Fibroblast of mammary gland (primary cell): ENCODE measurements around the gene B3GNT3.

Experiments used
- DNase-seq: peaks from one replicate; pipeline ENCODE4 v3.0.0-alpha.2; 2010; ENCODE audit warnings: low read depth
- H3K4me3 ChIP-seq: 2 replicates; pipeline ENCODE4 v1.5.1; 2011; ENCODE audit warnings: low read depth, mild to moderate bottlenecking, low read length, moderate library complexity; ENCODE audit not compliant: control insufficient read depth
- TF ChIP-seq, protein P1 (sequence below): conservative IDR thresholded peaks from 2 replicates; pipeline ENCODE4 v1.5.1; 2011; ENCODE audit warnings: low read depth, low read length, inconsistent platforms; ENCODE audit not compliant: control insufficient read depth, insufficient read depth

Gene B3GNT3

DNA sequence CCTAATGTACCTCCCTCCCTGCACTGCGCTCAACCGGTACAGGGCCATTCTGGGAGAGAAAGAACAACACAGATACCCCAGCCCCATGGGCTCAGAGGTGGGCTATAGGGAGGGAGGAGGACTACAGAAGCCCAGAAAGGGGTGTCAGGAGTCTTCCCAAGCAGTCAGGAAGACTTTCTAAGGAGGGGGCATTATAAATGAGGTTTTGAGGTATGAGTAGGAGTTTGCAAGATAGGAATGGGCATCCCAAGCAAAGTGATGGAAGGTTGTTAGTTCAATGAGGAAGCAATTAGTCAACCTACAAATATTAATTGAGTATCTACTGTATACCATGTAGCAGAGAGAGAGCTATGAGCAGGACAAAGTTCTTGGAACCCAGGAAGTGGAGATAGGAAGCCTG lies 6.3 kb upstream of the B3GNT3 start:
- no peak overlapping the region for H3K4me3 ChIP-seq
- DNase-seq = no peak
- TF ChIP-seq, protein P1, sequence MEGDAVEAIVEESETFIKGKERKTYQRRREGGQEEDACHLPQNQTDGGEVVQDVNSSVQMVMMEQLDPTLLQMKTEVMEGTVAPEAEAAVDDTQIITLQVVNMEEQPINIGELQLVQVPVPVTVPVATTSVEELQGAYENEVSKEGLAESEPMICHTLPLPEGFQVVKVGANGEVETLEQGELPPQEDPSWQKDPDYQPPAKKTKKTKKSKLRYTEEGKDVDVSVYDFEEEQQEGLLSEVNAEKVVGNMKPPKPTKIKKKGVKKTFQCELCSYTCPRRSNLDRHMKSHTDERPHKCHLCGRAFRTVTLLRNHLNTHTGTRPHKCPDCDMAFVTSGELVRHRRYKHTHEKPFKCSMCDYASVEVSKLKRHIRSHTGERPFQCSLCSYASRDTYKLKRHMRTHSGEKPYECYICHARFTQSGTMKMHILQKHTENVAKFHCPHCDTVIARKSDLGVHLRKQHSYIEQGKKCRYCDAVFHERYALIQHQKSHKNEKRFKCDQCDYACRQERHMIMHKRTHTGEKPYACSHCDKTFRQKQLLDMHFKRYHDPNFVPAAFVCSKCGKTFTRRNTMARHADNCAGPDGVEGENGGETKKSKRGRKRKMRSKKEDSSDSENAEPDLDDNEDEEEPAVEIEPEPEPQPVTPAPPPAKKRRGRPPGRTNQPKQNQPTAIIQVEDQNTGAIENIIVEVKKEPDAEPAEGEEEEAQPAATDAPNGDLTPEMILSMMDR = no peak

DNA sequence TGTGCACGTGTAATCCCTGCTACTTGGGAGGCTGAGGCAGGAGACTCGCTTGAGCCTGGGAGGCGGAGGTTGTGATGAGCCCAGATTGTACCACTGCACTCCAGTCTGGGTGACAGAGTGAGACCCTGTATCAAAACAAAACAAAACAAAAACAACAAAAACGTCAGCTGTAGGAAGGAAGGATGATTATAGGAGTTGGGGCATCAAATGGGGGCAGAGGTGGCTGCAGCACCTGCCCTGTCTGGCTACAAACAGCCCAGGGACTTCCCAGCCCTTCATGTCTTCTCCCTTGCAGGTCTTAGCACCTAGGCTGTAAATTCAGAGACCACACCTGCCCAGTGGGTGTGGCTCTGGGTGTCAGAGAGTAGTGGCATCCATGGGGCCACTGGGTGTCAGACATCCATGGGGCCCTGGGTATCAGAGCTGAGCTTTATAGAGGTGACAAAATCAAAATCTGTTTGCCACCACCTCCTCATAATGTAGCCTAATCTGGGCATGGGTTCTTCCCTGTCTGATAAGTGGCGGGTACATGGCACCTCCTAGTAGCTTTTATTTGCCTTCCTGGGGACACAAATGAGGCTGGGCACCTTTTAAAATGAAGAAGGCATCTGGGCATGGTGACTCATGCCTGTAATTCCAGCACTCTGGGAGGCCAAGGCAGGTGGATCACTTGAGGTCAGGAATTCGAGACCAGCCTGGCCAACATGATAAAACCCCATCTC lies 4.7 kb upstream of the B3GNT3 start:
- TF ChIP-seq, protein P1 = no peak
- no peak overlapping the region for H3K4me3 ChIP-seq
- no peak for DNase-seq

DNA sequence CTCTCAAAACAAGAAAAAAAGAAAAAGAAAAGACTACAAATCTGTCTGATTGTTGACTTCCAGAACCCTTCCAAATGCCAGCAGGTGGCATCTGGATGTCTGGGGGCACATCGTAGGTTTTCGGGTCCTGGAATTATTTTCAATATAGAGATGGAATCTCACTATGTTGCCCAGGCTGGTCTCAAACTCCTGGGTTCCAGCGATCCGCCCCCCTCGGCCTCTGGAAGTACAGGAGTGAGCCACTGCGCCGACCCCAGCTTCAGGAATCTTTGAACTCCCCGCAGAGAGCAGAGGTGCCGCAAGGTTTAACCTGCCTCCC lies 567 bp upstream of the B3GNT3 start:
- no peak overlapping the region for H3K4me3 ChIP-seq
- TF ChIP-seq, protein P1 = no peak
- DNase-seq = no peak

DNA sequence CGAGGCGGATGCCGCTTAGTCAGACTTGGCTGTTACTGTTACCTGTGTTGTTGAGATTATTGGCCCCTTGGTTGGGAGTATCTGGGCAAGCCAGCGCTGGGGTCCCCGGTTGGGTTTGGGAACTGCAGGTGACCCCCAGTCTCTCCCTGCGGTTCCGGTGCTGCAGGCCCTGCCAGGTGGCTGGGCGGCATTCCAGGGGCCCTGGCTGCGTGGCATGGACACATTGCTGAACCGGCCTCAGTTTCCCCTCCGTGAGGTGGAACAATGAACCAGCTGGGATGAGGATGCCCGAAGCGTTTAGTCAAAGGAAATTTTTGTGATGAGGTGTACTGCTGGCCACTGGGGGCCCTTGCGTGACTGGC lies 538 bp downstream of the B3GNT3 start:
- TF ChIP-seq, protein P1 = no peak
- H3K4me3 ChIP-seq = no peak overlapping the region
- no peak for DNase-seq

DNA sequence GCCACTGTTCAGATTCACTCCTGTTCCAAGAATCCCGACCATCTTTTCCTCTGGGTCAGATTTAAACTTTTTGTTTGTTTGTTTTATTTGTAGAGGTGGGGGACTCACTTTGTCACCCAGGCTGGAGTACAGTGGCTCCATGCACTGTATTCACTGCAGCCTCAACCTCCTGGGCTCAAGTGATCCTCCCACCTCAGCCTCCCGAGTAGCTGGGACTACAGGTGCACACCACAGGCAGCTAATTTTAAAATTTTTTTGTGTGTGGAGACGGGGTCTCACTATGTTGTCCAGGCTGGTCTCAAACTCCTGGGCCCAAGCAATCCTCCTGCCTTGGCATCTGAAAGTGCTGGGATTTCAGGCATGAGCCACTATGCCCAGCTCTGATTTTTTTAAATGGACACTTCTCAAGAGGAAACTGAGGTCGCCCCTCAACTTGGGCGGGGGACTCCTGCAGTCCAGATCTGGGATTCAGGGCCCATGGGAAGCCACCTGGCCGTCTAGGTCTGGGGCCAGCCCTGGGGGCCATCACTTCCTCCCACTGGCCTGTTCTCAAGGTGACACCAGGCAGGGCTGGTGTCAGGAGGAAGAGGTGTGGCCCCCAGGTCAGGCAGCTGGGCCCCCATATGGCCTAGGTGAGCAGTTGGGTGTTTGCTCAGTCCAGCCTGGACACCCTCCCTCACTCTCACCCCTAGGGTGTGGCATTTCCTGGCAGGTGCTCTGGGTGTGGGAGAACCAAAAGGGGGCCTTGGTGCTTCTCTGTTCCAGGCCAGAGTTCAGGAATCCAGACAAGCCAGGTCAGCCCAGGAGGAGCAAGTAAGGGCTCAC lies 1.3 kb downstream of the B3GNT3 start:
- TF ChIP-seq, protein P1 = no peak
- H3K4me3 ChIP-seq = no peak overlapping the region
- no peak for DNase-seq

DNA sequence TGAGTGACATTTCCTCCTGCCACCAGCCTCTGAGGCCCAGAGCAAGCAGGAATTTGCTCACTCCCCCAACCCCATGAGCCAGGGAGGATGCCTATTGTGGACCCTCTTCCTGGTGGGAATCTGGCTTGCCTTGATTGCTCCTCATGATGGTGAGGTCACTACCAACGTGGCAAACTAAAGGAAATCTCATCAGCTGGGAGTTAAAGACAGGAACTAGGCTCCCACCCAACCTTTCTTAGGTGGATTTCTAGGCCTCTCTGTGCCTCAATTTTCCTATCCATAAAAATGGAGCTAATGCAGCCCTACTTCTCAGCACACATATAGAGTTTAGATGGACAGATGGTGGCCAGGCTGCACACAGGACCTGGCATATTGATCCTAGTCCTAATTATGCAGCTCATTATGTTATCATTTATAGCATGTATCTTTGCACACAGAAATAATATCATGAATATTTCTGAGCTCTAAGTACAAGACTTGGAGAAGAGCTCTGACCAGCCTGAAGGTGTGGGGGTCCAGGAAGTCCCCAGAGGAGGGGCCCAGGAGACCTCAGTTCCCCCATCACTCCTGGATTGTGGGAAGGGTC lies 2.0 kb downstream of the B3GNT3 start:
- TF ChIP-seq, protein P1 = no peak
- no peak for DNase-seq
- no peak overlapping the region for H3K4me3 ChIP-seq
